ENCODE data around the gene RELA.
"Not testable (repeated sequence)": the region's sequence is repeated elsewhere in the genome, so short reads cannot be mapped to it uniquely, and the experiment has no call there.

RELA gene

DNA sequence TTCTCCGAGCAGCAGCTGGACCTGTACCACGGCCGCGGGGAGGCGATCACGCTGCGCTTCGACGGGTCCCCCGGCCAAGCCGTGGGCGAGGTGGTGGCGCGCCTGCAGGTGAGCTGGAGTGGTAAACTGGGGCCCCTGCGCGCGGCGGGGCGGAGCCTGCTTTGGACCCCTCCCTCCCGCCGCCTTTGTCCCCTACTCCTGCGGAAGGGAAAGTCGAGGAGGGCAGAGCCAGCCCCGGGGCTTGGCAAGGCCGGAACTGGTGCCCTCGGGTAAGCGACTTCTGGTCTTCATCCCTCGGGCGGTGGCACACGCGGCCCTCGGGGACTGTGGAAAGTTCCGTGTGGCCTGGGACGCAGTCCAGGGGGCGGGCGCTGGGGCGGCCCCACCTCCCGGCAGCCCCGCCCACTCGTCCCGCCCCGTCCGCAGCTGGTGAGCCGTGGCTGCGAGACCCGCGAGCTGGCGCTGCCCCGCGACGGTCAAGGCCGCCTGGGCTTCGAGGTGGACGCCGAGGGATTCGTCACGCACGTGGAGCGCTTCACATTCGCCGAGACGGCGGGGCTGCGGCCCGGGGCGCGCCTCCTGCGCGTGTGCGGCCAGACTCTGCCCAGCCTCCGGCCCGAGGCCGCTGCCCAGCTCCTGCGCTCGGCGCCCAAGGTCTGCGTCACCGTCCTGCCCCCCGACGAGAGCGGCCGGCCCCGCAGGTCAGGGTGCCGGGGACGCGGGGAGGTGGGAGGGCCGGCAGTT lies 15.6 kb downstream of the RELA start:
- DNase-seq = peak; percentile 71

DNA sequence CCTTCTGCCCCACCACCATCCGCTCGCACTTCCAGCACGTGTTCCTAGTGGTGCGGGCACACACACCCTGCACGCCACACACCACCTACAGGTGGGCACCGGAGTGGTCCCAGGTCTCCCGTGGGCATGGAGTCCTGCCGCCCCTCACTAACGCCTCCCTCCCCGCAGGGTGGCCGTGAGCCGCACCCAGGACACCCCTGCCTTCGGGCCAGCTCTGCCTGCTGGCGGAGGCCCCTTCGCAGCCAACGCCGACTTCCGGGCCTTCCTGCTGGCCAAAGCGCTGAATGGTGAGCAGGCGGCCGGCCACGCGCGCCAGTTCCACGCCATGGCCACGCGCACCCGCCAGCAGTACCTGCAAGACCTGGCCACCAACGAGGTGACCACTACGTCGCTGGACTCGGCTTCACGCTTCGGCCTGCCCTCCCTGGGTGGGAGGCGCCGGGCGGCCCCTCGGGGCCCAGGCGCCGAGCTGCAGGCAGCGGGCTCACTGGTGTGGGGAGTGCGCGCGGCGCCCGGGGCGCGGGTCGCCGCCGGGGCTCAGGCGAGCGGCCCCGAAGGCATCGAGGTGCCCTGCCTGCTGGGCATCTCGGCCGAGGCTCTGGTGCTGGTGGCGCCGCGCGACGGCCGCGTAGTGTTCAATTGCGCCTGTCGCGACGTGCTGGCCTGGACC lies 16.3 kb downstream of the RELA start:
- no peak for DNase-seq

DNA sequence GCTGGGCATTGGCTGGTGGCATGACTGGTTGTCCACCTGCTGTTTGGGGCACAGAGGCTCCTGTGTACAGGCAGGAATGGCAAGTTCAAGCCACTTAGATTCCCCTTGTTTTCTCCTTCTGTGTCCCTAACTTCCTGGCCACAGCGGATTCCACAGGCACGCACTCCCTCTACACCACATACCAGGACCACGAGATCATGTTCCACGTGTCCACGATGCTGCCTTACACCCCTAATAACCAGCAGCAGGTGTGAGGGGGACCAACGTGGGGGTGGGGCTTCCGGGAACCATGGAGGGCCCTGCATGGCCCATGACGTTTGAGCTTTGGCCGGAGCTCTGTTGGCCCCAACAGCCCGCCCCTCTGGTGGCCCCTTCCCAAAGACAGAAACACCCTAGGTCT lies 17.0 kb downstream of the RELA start:
- no peak for DNase-seq

DNA sequence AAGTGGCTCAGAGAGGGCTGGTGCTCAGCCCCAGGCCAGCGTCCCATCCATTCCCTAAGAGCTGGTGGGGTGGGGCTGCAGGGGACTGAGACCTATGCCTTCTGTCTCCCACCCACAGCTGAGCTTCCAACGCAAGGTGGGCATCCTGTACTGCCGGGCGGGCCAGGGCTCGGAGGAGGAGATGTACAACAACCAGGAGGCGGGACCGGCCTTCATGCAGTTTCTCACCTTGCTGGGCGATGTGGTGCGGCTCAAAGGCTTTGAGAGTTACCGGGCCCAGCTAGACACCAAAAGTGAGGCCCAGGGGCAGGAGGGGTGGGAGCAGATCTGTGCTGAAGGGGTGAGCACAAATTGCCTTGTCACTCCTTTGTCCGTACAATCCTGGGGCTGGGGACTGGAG lies 17.9 kb downstream of the RELA start:
- DNase-seq = no peak

DNA sequence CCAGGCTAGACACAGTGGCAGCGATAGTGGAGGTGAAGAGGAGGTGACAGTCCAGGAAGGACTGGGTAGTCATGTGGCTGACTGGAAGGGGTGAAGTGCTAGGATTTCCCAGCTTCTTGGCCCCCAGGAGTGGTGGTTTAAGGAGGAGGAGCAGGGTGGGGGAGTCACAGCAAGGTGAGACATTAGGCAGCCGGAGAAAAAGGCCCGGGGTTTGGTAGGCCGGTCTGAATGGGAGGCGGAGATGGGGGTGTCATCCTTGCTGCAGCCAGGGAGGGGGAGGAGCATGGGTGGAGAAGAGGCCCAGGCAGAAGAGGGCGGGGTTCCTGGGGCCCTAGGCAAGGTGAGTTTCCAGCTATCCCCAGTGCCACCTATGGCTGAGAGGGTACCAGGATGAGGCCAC lies 18.7 kb downstream of the RELA start:
- DNase-seq = no peak

DNA sequence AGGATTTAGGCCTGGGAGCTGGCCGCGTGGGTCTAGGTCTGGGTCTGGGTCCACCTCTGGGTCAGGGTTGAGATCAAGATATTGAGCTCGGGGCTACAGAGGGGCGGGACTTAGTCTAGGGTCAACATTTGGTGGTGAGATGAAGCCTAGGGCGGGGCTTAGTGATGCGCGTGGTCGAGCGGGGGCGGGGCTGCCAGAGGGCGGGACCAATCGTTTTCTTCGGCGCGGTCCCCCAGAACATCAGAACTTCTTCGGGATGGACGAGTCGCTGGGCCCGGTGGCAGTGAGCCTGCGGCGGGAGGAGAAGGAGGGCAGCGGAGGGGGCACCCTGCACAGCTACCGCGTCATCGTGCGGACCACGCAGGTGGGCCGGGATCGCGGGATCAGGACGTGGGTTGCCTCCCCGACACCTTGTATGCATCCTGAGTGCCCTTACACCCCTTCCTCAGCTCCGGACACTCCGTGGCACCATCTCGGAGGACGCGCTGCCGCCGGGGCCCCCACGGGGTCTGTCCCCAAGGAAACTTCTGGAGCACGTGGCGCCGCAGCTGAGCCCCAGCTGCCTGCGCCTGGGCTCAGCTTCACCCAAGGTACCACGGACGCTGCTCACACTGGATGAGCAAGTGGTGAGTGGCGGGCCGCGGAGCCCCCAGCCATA lies 20.6 kb downstream of the RELA start:
- peak; percentile 58 for DNase-seq

DNA sequence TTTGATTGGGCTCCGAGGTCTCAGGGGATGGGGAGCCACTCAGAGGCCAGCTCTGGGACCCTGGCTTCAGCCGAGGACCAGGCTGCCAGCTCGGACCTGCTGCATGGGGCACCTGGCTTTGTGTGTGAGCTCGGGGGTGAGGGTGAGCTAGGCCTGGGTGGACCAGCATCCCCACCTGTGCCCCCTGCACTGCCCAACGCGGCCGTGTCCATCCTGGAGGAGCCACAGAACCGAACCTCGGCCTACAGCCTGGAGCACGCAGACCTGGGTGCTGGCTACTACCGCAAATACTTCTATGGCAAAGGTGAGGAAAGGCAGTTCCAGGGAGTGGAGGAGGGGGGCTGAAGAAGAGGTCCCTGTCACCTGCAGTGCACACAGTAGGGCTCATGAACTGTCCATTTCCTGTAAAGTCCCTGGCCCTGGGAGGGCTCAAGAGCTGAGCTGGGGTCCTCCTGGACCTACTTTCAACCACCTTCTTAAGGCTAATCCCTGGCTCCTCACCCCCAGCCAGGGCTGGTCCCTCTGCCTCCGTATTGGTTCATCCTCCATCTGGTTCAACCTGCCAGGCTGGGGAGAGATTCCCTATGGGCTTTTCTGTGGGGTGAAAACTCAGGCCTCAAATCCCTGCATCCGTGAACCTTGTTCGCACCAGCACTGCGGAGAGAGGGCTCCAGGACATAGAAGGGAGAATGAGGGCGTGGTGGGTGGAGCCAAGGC lies 21.3 kb downstream of the RELA start:
- no peak for DNase-seq

DNA sequence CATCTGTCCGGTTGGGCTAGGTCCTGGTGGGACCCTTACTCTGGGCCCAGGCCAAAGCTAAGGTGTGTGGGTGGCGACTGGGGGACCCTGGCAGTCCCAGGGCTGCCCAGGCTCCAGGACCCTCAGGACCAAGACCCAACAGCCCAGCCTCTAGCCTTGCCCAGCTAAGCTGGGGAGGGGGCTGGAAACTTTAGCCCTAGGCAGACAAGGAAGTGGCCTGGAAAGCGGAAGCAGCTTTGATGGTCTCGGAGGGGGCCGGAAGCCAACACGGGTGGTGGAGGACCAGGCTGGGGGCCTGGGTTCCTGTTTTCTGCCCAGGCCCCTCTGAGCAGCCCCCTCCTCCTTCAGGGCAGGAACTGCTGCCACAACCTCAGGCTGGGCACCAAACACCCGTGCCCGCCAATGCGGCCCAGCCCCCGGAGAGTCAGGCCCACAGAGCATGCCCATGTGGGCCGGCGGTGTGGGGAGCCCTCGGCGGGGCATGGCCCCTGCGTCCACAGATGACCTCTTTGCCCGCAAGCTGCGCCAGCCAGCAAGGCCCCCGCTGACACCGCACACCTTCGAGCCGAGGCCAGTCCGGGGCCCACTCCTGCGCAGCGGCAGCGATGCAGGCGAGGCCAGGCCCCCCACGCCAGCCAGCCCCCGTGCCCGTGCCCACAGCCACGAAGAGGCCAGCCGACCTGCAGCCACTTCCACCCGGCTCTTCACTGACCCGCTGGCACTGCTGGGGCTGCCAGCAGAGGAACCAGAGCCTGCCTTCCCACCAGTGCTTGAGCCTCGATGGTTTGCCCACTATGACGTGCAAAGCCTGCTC lies 22.0 kb downstream of the RELA start:
- DNase-seq = no peak

DNA sequence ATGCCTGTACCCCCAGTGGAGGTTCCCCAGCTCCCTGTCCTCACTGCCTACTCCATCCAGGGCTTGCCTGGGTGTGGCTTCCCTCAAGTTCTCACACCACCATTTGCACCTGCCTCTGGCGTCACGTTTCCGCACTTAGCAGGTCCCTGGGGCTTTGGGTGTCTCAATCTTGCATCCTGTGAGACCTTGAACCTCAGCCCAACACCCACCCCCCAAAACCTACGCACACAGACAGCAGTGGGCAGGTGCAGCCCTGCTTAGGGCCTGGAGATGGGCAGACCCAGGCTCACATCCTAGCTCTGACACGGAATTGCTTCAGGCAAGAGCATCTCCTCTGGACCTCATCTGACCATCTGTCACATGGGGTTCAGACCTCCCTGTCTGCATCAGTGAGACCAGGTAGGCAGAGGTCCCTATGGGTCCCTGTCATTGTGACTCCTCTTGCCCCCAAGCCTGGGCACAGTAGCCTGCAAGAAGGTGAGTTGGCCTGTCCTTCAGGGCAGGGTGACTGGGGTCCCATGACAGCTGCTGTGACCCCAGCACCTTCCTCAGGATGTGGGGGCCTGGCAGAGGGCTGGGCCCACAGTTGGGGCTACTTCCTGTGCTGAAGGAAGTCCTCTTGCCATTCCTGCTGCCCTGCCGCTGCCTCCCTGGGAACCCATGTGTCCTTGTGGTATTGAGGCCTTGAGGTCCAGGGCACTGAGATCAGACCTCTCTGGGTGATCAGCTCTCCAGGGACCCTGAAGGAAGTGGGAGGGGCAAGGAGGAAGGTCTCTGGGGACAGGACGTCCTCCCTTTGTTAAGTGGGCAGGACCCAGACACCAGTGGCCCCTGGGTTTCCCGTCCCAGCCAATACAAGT lies 22.9 kb downstream of the RELA start:
- no peak for DNase-seq

DNA sequence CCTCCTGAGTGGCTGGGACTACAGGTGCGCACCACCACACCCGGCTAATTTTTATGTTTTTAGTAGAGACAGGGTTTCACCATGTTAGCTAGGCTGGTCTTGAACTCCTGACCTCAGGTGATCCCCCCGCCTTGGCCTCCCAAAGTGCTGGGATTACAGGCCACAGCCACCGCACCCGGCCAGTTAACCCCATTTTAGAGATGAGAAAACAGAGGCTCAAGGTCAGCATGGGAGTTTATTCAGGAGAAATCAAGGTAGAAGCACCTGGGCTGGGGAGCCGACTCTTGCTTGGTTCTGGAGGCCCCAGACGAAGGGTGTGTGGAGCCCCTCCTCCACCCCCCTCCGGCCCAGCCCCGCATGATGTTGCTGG lies 23.5 kb downstream of the RELA start:
- DNase-seq = not testable (repeated sequence)

DNA sequence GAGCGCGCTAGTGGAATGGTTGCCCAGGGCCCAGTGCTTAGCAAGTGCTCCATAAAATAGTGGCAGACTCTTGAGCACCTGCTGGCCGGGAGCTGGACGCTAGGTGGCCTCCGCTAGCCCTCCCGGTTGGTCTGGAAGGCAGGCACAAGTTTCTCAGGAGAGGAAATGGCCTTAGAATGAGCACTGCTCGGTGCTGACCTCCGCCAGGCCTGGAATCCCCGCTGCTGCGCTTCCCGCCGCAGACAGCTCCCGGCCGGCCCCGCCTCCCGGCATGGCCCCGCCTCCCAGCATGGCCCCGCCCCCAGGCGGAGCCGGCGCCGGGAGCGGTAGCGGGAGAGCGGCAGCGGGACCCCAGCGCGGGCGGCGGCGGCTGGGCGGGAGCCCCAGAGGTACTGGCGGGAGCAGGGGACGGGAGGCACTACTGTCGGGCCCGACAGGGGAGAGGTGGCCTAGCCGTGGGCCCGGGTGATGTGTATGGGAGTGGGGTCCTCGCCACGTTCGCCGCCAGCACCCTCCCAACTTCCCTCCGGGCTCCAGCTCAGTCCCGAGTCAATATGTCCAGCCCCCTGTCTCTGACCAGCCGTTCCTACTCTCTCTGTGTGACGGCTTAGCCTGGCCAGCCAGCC lies 24.8 kb downstream of the RELA start, which contains the start of gene SIPA1:
SIPA1 (plus strand) TSS at position 308 of the 626 bp plus-strand sequence. CDS start 2,821 bp downstream, outside the sequence.
- peak; percentile 92 for DNase-seq

DNA sequence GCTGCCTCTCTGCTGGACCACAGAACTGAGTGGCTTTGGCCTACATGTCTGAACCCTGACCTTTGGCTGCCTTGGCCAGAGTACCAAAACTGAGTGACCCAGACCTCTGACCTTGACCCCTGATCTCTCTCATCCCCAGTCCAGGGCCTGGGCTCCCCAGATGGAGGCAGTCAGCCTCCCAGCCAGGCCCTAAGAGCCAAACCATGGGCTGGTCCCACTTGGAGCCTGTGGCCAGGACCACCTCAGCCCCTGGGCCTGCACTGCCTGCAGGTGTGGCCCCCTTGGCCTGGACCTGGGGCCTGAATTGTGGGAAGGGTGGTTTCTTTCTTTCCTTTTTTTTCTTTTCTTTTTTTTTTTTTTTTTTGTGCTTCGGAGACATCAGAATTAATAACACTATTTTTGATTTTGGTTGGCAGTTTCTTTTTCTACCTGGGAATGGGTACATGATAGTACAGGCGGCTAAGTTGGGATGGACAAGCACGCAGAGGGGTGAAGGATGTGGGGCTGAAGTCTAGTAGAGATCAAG lies 25.6 kb downstream of the RELA start:
- no peak for DNase-seq

DNA sequence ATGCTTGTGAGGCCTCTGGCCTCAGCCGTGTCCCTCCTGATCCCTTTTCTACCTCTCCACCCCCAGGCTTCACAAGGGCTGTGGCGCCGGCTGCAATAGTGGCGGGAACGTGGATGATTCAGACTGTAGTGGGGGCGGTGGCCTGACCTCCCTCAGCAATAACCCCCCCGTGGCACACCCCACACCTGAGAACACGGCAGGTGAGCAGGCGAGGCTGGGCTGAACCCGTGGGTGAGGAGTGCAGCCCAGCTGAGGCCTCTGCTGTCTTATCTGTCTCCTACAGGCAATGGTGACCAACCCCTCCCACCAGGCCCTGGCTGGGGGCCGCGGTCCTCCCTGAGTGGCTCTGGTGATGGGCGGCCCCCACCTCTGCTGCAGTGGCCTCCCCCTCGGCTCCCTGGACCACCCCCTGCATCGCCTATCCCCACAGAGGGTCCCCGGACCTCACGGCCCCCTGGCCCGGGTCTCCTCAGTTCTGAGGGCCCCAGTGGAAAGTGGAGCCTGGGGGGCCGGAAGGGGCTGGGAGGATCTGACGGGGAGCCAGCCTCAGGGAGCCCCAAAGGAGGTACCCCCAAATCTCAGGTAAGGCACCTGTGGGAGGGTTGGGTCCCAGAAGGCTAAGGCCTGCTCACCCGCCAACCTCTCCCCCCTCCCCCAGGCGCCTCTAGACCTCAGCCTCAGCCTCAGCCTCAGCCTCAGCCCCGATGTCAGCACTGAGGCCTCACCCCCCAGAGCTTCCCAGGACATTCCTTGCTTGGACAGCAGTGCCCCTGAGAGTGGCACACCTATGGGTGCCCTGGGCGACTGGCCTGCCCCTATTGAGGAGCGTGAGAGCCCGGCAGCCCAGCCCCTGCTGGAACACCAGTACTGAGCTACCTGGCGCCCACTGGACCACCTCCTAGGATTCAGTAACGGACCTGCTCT lies 26.3 kb downstream of the RELA start:
- no peak for DNase-seq

DNA sequence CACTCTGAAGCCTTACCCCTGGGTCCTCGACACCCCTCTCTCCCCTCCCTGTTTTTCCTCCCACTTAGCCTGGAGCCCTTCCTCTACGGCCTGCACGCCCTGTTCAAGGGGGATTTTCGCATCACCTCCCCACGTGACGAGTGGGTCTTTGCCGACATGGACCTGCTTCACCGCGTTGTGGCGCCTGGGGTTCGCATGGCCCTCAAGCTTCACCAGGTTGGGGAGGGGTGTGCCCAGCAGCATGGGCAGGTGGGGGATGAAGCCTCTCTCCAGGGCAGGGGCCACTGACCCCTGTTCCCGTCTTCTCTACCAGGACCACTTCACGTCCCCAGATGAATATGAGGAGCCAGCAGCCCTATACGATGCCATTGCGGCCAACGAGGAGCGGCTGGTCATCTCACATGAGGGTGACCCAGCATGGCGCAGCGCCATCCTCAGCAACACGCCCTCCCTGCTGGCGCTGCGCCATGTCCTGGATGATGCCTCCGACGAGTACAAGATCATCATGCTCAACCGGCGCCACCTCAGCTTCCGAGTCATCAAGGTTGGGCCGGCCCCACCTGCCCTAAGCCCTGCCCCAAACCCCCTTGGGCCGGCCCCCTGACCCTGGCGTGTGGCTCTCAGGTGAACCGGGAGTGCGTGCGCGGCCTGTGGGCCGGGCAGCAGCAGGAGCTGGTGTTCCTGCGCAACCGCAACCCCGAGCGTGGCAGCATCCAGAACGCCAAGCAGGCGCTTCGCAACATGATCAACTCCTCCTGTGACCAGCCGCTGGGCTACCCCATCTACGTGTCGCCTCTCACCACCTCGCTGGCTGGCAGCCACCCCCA lies 27.6 kb downstream of the RELA start:
- no peak for DNase-seq

DNA sequence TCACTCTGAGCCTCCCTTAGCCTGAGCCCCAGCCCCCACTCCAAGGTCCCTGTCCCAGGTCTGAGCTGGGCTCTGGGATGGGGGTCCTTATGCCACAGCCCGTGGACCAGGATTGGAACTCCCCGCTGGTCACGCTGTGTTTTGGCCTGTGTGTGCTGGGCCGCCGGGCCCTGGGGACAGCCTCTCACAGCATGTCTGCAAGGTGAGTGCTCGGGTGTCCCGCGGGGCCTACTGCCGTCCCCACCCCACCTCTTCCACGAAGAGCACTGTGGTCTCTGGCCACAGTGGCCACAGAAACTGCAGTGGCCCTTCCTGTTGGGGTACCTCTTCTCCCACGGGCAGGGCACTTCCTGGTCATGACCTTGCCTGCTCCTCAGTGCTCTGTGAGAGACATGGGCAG lies 28.3 kb downstream of the RELA start:
- no peak for DNase-seq

DNA sequence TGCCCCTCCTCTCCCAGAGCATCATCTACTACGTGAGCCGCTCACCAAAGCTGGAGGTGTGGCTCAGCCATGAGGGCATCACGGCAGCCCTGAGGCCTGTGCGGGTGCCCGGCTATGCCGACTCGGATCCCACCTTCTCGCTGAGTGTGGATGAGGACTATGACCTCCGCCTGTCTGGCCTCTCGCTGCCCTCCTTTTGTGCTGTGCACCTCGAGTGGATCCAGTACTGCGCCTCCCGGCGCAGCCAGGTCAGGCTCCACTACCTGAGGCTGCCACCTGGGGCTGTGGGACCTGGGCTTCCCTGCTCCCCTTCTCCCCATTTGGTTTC lies 28.6 kb downstream of the RELA start:
- no peak for DNase-seq

DNA sequence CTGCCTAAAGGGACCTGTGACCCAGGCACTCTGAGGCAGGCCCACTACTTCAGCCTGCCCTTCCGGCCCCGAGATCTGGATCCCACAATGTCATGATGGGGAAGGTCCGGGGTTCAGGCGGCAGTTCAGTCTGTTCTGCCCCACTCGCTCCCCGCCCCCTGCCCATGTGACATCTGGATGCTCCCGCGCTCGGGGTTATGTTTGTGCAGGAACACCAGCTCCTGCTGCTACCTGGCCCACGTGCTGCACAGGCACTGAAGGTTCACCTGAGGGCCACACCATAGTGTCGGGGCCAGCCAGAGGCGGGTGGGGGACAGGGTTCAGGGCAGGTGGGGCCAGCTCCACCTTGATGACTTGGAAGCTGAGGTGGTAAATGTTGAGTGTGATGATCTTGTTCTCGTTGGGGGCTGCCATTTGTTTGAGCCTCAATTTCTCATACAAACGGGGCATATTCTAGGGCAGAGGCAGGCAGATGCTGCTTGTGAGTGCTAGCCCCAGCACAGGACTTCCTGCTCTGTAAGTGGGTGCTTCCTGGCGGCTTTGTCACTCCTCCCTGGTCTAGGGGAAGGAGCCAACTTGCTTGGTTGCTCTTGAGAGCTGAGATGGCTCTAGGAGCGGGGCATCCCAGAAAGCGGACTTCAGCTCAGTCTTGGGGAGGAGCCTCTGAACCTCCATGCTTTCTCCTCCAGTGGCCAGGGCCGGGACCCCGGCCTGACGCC lies 29.2 kb downstream of the RELA start:
- no peak for DNase-seq

DNA sequence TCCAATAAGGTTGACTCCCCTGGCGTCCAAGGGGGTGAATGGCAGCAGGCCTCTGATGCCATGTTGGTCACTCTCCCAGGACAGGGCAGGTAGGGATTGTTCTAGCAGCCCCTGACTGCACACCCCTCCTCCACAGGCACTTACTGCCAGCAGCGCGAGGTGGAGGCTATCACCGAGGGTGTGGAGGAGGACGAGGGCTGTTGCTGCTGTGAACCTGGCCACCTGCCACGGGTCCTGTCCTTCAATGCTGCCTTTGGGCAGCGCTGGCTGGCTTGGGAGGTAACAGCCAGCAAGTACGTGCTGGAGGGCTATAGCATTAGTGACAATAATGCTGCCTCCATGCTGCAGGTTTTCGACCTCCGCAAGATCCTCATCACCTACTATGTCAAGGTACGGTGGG lies 32.5 kb downstream of the RELA start:
- no peak for DNase-seq

Measured in eye (tissue), 1 donor.